Gastrocnemius medialis (tissue), 4 donors: ENCODE results near the gene CPT2.

Experiments used
- CTCF ChIP-seq, 5 experiments: fragments of 450-650 bp in 3 of 5; fragments of 200-600 bp in 2 of 5; sonication (generic) in 2 of 5; IDR thresholded peaks in 4 of 5; conservative IDR thresholded peaks in 1 of 5; 1 replicate in 4 of 5; 2 replicates in 1 of 5; pipeline ENCODE4 v1.5.1; 2016 to 2019; ENCODE audit warnings: antibody characterized with exemption in 5 of 5, mild to moderate bottlenecking in 3 of 5, moderate library complexity in 3 of 5
- POLR2A ChIP-seq, 2 donors: fragments of 450-650 bp; IDR thresholded peaks; one replicate each; pipeline ENCODE4 v1.6.1; 2017; ENCODE audit warnings: antibody characterized with exemption in 2 of 2, mild to moderate bottlenecking in 2 of 2, moderate library complexity in 2 of 2

- no peak for TF ChIP-seq CTCF (IDR thresholded peaks at IDR 0.05 in 4 of 5, conservative IDR thresholded peaks at IDR 0.05 in 1 of 5)
- TF ChIP-seq POLR2A (IDR thresholded peaks at IDR 0.05) = no peak
Observed at GRCh38 chr1:53160924-53161378, 35.7 kb upstream of the CPT2 start.
